SK-N-SH treated with all-trans-retinoic acid at 6 μM for 48 hours (cell line): Measurements from ENCODE around the gene MYBL2.

Experiments
- ARNTL ChIP-seq: fragments of 450-650 bp; formaldehyde crosslinking; IDR thresholded peaks from 2 replicates; pipeline ENCODE4 v1.5.0; 2020; ENCODE audit warnings: low read depth, mild to moderate bottlenecking, moderate library complexity, borderline replicate concordance
- CSDC2 ChIP-seq: fragments of 250-450 bp; sonication (Bioruptor Pico); IDR thresholded peaks from 2 replicates; pipeline ENCODE4 v1.5.0; 2020; ENCODE audit warnings: mild to moderate bottlenecking, moderate library complexity
- ESRRG ChIP-seq: fragments of 250-450 bp; sonication (Bioruptor Pico); IDR thresholded peaks from 2 replicates; pipeline ENCODE4 v1.6.1; 2021; ENCODE audit warnings: mild to moderate bottlenecking
- ISL1 ChIP-seq: fragments of 250-450 bp; sonication (Bioruptor Pico); IDR thresholded peaks from 2 replicates; pipeline ENCODE4 v2.1.2; 2022; ENCODE audit warnings: mild to moderate bottlenecking, moderate library complexity
- PPARA ChIP-seq: fragments of 250-450 bp; sonication (Bioruptor Pico); IDR thresholded peaks from 2 replicates; pipeline ENCODE4 v1.5.0; 2020; ENCODE audit warnings: mild to moderate bottlenecking, borderline replicate concordance
- TCF4 ChIP-seq: fragments of 250-450 bp; sonication (Bioruptor Pico); IDR thresholded peaks from 2 replicates; pipeline ENCODE4 v1.8.0; 2021; ENCODE audit warnings: mild to moderate bottlenecking, moderate library complexity, borderline replicate concordance
- ZC3H10 ChIP-seq: fragments of 250-450 bp; sonication (Bioruptor Pico); IDR thresholded peaks from 2 replicates; pipeline ENCODE4 v1.5.1; 2021; ENCODE audit warnings: mild to moderate bottlenecking, moderate library complexity
- ZFP3 ChIP-seq: fragments of 250-450 bp; sonication (Bioruptor Pico); IDR thresholded peaks from 2 replicates; pipeline ENCODE4 v1.5.0; 2020; ENCODE audit warnings: mild to moderate bottlenecking, moderate library complexity
- ZFP30 ChIP-seq: fragments of 450-650 bp; formaldehyde crosslinking; IDR thresholded peaks from 2 replicates; pipeline ENCODE4 v1.5.0; 2022; ENCODE audit warnings: mild to moderate bottlenecking, moderate library complexity
- ZNF70 ChIP-seq: fragments of 450-650 bp; formaldehyde crosslinking; IDR thresholded peaks from 2 replicates; pipeline ENCODE4 v1.5.0; 2020; ENCODE audit warnings: mild to moderate bottlenecking, moderate library complexity
- ZNF8 ChIP-seq: fragments of 450-650 bp; formaldehyde crosslinking; IDR thresholded peaks from 2 replicates; pipeline ENCODE4 v1.5.0; 2020; ENCODE audit warnings: mild to moderate bottlenecking, moderate library complexity
- TF ChIP-seq, protein P1 (sequence below): fragments of 250-450 bp; sonication (Bioruptor Pico); IDR thresholded peaks from 2 replicates; pipeline ENCODE4 v1.8.0; 2021; ENCODE audit warnings: low read depth, mild to moderate bottlenecking, moderate library complexity, borderline replicate concordance
- TF ChIP-seq, protein P2 (sequence below): fragments of 250-450 bp; sonication (Bioruptor Pico); IDR thresholded peaks from 2 replicates; pipeline ENCODE4 v1.5.1; 2021; ENCODE audit warnings: mild to moderate bottlenecking, moderate library complexity
- TF ChIP-seq, protein P3 (sequence below): fragments of 250-450 bp; sonication (Bioruptor Pico); IDR thresholded peaks from 2 replicates; pipeline ENCODE4 v1.8.0; 2020; ENCODE audit warnings: mild to moderate bottlenecking, moderate library complexity, borderline replicate concordance

DNA sequence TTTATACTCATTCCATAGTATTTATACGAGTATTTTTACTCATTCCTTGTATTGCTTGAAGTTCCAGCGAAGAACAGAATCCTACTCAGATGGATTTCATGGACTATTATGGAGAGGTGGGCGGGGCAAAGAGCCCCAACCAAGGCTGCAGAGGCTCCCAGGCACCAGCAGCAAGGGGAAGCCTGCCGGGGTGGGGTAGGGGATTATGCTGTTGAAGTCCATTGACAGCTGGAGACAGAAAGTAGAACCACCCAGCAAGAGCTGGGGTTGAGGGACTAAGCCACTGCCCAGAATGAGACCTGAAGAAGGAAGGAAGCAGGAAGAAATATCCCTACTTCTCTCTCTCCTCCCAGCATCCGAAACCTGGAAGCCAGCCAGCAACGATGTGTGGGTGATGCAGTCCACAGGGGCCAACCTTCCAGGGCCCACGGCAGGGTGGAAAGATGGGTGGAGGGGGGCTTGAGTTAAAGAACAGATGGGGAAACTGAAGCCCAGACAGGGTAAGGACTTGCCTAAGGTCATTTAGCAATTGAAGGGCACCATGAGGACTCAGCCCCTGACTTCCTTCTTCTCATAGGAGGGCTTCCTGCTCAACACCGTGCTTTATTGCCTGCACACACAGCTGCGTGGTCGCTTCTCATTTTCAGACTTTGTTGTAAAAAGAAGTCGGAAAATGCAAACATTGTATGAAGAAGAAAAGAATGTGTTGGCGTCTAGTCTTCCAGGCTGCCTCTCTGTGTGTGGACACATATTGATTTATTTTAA, 78.2 kb downstream of the MYBL2 start:
- TF ChIP-seq, protein P1, sequence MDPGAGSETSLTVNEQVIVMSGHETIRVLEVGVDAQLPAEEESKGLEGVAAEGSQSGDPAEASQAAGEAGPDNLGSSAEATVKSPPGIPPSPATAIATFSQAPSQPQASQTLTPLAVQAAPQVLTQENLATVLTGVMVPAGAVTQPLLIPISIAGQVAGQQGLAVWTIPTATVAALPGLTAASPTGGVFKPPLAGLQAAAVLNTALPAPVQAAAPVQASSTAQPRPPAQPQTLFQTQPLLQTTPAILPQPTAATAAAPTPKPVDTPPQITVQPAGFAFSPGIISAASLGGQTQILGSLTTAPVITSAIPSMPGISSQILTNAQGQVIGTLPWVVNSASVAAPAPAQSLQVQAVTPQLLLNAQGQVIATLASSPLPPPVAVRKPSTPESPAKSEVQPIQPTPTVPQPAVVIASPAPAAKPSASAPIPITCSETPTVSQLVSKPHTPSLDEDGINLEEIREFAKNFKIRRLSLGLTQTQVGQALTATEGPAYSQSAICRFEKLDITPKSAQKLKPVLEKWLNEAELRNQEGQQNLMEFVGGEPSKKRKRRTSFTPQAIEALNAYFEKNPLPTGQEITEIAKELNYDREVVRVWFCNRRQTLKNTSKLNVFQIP (CRISPR knock-in tag) = no peak
- no peak for TF ChIP-seq ISL1 (CRISPR knock-in tag)
- TF ChIP-seq, protein P2, sequence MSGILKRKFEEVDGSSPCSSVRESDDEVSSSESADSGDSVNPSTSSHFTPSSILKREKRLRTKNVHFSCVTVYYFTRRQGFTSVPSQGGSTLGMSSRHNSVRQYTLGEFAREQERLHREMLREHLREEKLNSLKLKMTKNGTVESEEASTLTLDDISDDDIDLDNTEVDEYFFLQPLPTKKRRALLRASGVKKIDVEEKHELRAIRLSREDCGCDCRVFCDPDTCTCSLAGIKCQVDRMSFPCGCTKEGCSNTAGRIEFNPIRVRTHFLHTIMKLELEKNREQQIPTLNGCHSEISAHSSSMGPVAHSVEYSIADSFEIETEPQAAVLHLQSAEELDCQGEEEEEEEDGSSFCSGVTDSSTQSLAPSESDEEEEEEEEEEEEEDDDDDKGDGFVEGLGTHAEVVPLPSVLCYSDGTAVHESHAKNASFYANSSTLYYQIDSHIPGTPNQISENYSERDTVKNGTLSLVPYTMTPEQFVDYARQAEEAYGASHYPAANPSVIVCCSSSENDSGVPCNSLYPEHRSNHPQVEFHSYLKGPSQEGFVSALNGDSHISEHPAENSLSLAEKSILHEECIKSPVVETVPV (CRISPR knock-in tag) = no peak
- no peak for TF ChIP-seq ESRRG (CRISPR knock-in tag)
- no peak for TF ChIP-seq ZFP30 (CRISPR knock-in tag)
- TF ChIP-seq ZNF70 (CRISPR knock-in tag) = no peak
- TF ChIP-seq ARNTL = no peak
- TF ChIP-seq ZNF8 = no peak
- TF ChIP-seq TCF4 (CRISPR knock-in tag) = no peak
- no peak for TF ChIP-seq PPARA (CRISPR knock-in tag)
- no peak for TF ChIP-seq ZFP3
- TF ChIP-seq ZC3H10 (CRISPR knock-in tag) = no peak
- TF ChIP-seq, protein P3, sequence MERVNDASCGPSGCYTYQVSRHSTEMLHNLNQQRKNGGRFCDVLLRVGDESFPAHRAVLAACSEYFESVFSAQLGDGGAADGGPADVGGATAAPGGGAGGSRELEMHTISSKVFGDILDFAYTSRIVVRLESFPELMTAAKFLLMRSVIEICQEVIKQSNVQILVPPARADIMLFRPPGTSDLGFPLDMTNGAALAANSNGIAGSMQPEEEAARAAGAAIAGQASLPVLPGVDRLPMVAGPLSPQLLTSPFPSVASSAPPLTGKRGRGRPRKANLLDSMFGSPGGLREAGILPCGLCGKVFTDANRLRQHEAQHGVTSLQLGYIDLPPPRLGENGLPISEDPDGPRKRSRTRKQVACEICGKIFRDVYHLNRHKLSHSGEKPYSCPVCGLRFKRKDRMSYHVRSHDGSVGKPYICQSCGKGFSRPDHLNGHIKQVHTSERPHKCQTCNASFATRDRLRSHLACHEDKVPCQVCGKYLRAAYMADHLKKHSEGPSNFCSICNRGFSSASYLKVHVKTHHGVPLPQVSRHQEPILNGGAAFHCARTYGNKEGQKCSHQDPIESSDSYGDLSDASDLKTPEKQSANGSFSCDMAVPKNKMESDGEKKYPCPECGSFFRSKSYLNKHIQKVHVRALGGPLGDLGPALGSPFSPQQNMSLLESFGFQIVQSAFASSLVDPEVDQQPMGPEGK (CRISPR knock-in tag) = no peak
- TF ChIP-seq CSDC2 (CRISPR knock-in tag) = no peak
